Suprapubic skin (tissue), 4 donors: ENCODE results near the gene WWOX.

ENCODE experiments used
- POLR2A ChIP-seq, 2 donors: fragments of 450-650 bp; IDR thresholded peaks; one replicate each; pipeline ENCODE4 v1.6.1; 2017; ENCODE audit warnings: antibody characterized with exemption in 2 of 2, mild to moderate bottlenecking in 2 of 2, moderate library complexity in 2 of 2
- POLR2AphosphoS5 ChIP-seq, 3 donors: sonication (generic); formaldehyde crosslinking; IDR thresholded peaks; one replicate each; pipeline ENCODE4 v1.6.1; 2017; ENCODE audit warnings: antibody characterized with exemption in 3 of 3

DNA sequence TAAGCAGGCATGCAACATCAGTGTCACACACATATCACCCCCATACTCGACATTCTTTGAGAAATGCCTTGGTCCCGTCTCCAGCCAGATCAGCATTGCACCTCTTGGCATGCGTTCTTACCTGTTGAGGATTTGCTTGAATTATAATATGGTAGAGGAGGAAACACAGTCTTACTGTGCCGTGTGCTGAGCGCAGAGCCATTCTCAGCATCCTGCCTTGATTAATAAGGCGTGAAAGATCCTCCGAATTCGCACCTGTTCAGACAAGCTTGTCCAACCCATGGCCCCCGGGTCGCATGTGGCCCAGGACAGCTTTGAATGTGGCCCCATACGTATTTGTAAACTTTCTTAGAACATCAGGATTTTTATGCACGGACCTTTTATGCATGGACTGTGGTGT lies 408.1 kb downstream of the WWOX start:
- TF ChIP-seq POLR2AphosphoS5 (IDR thresholded peaks at IDR 0.05): no peak
- no peak for TF ChIP-seq POLR2A (IDR thresholded peaks at IDR 0.05)
